ENCODE data around the gene TM4SF5.

The TM4SF5 gene

GRCh38 chr17:4741544-4741943 is 30.1 kb upstream of the TM4SF5 start:
- H2AFZ ChIP-seq (ENCODE audit: low read length) = no peak overlapping the region
- no peaks in the 10 kb centered on the region for H3K4me1 ChIP-seq (ENCODE audit: insufficient read depth, low read length, poor library complexity, severe bottlenecking)
- no peaks in the 10 kb centered on the region for H3K27me3 ChIP-seq (ENCODE audit: insufficient read depth, low read length, poor library complexity, severe bottlenecking)
- H3K9me3 ChIP-seq (ENCODE audit: insufficient read depth, low read depth, low read length) = no peaks in the 10 kb centered on the region
- no peak overlapping the region for H3K9ac ChIP-seq (ENCODE audit: low read depth, low read length, poor library complexity, severe bottlenecking)
- no peaks in the 10 kb centered on the region for H3F3A ChIP-seq (ENCODE audit: low read depth)
- TF ChIP-seq EZH2phosphoT487 (IDR thresholded peaks at IDR 0.05; ENCODE audit: borderline replicate concordance) = no peak
- TF ChIP-seq CTCF (conservative IDR thresholded peaks at IDR 0.05; ENCODE audit: low read length) = no peak
- no peaks in the 10 kb centered on the region for H3K36me3 ChIP-seq (ENCODE audit: insufficient read depth, low read length)
- H3K4me3 ChIP-seq (ENCODE audit: low read length, poor library complexity, severe bottlenecking) = no peak overlapping the region
- no peaks in the 10 kb centered on the region for H3K9me2 ChIP-seq (replicated peaks; ENCODE audit: low read depth, low read length)
- no peaks in the 10 kb centered on the region for H3K79me2 ChIP-seq (ENCODE audit: insufficient read depth, low read length)
- H3K4me2 ChIP-seq (ENCODE audit: low read depth, low read length, poor library complexity, severe bottlenecking) = no peak overlapping the region
- no peaks in the 10 kb centered on the region for H4K20me1 ChIP-seq (ENCODE audit: insufficient read depth, low read length, poor library complexity, severe bottlenecking)

- H3K27me3 ChIP-seq (ENCODE audit: insufficient read depth, low read length, poor library complexity, severe bottlenecking) = no peaks in the 10 kb centered on the region
Measured at GRCh38 chr17:4742133-4742532, 29.6 kb upstream of the TM4SF5 start.

GRCh38 chr17:4742629-4743028 is 29.1 kb upstream of the TM4SF5 start:
- no peaks in the 10 kb centered on the region for H3K4me1 ChIP-seq (ENCODE audit: insufficient read depth, low read length, poor library complexity, severe bottlenecking)

More at GRCh38 chr17:4742133-4742532, 29.6 kb upstream of the TM4SF5 start:
- H3K9me2 ChIP-seq (replicated peaks; ENCODE audit: low read depth, low read length) = no peaks in the 10 kb centered on the region
- H3K9ac ChIP-seq (ENCODE audit: low read depth, low read length, poor library complexity, severe bottlenecking) = no peak overlapping the region
- H3F3A ChIP-seq (ENCODE audit: low read depth) = no peaks in the 10 kb centered on the region
- no peaks in the 10 kb centered on the region for H3K79me2 ChIP-seq (ENCODE audit: insufficient read depth, low read length)
- no peak for TF ChIP-seq EZH2phosphoT487 (IDR thresholded peaks at IDR 0.05; ENCODE audit: borderline replicate concordance)
- no peak for TF ChIP-seq CTCF (conservative IDR thresholded peaks at IDR 0.05; ENCODE audit: low read length)
- H3K36me3 ChIP-seq (ENCODE audit: insufficient read depth, low read length) = no peaks in the 10 kb centered on the region
- no peaks in the 10 kb centered on the region for H4K20me1 ChIP-seq (ENCODE audit: insufficient read depth, low read length, poor library complexity, severe bottlenecking)
- H3K4me3 ChIP-seq (ENCODE audit: low read length, poor library complexity, severe bottlenecking) = no peak overlapping the region
- no peaks in the 10 kb centered on the region for H3K9me3 ChIP-seq (ENCODE audit: insufficient read depth, low read depth, low read length)
- no peak overlapping the region for H2AFZ ChIP-seq (ENCODE audit: low read length)
- no peak overlapping the region for H3K4me2 ChIP-seq (ENCODE audit: low read depth, low read length, poor library complexity, severe bottlenecking)
- H3K4me1 ChIP-seq (ENCODE audit: insufficient read depth, low read length, poor library complexity, severe bottlenecking) = no peaks in the 10 kb centered on the region

More at GRCh38 chr17:4742629-4743028, 29.1 kb upstream of the TM4SF5 start:
- Histone ChIP-seq H3K9me2 (replicated peaks; ENCODE audit: low read depth, low read length) (no peaks in the 10 kb centered on the region), H3K79me2 (ENCODE audit: insufficient read depth, low read length) (no peaks in the 10 kb centered on the region), H3K9me3 (ENCODE audit: insufficient read depth, low read depth, low read length) (no peaks in the 10 kb centered on the region), H3K27me3 (ENCODE audit: insufficient read depth, low read length, poor library complexity, severe bottlenecking) (no peaks in the 10 kb centered on the region), H3K36me3 (ENCODE audit: insufficient read depth, low read length) (no peaks in the 10 kb centered on the region), H3K4me3 (ENCODE audit: low read length, poor library complexity, severe bottlenecking) (no peak overlapping the region), H3K4me2 (ENCODE audit: low read depth, low read length, poor library complexity, severe bottlenecking) (no peak overlapping the region), H3F3A (ENCODE audit: low read depth) (no peaks in the 10 kb centered on the region), H2AFZ (ENCODE audit: low read length) (no peak overlapping the region), H4K20me1 (ENCODE audit: insufficient read depth, low read length, poor library complexity, severe bottlenecking) (no peaks in the 10 kb centered on the region), H3K9ac (ENCODE audit: low read depth, low read length, poor library complexity, severe bottlenecking) (no peak overlapping the region)
- TF ChIP-seq EZH2phosphoT487 (IDR thresholded peaks at IDR 0.05; ENCODE audit: borderline replicate concordance) (no peak), CTCF (conservative IDR thresholded peaks at IDR 0.05; ENCODE audit: low read length) (no peak)
